H9 (cell line): ENCODE measurements around the gene KANSL1. TPM values are rescaled to one million over a fixed set of nuclear protein-coding genes. Genes with fewer than 3 reads are reported as not detected.

ENCODE experiments used
- DNase-seq: peaks from one replicate; pipeline ENCODE4 v3.0.0-alpha.2; 2017
- H2AFZ ChIP-seq: one replicate; pipeline ENCODE4 v1.6.1; 2013; ENCODE audit warnings: mild to moderate bottlenecking, low read length, control low read depth, moderate library complexity
- H2AK5ac ChIP-seq: 2 replicates; pipeline ENCODE4 v1.6.1; 2013; ENCODE audit warnings: low read length, control low read depth, mixed read lengths; ENCODE audit not compliant: insufficient read length
- H2BK120ac ChIP-seq: one replicate; pipeline ENCODE4 v1.6.1; 2013; ENCODE audit warnings: low read depth, mild to moderate bottlenecking, low read length, control low read depth, inconsistent platforms; ENCODE audit not compliant: poor library complexity, severe bottlenecking
- H2BK12ac ChIP-seq: 2 replicates; pipeline ENCODE4 v1.6.1; 2013; ENCODE audit warnings: low read length, control low read depth, mixed read lengths, low read depth; ENCODE audit not compliant: insufficient read length
- H2BK15ac ChIP-seq: 2 replicates; pipeline ENCODE4 v1.6.1; 2013; ENCODE audit warnings: low read depth, low read length, control low read depth
- H2BK20ac ChIP-seq: one replicate; pipeline ENCODE4 v1.6.1; 2013; ENCODE audit warnings: low read depth, mild to moderate bottlenecking, low read length, control low read depth, inconsistent platforms; ENCODE audit not compliant: poor library complexity, severe bottlenecking
- H2BK5ac ChIP-seq: 2 replicates; pipeline ENCODE4 v1.6.1; 2013; ENCODE audit warnings: low read length, control low read depth, mixed read lengths; ENCODE audit not compliant: insufficient read length
- H3K14ac ChIP-seq: 2 replicates; pipeline ENCODE4 v1.6.1; 2013; ENCODE audit warnings: low read length, control low read depth; ENCODE audit not compliant: insufficient read depth
- H3K18ac ChIP-seq: 2 replicates; pipeline ENCODE4 v1.6.1; 2013; ENCODE audit warnings: low read depth, mild to moderate bottlenecking, mixed read lengths, low read length, control low read depth; ENCODE audit not compliant: insufficient read length
- H3K23ac ChIP-seq: 2 replicates; pipeline ENCODE4 v1.6.1; 2013; ENCODE audit warnings: low read length, control low read depth, mixed read lengths, low read depth; ENCODE audit not compliant: insufficient read length
- H3K23me2 ChIP-seq: 2 replicates; pipeline ENCODE4 v1.6.1; 2013; ENCODE audit warnings: low read depth, mild to moderate bottlenecking, mixed read lengths, low read length, control low read depth; ENCODE audit not compliant: insufficient read length, poor library complexity, severe bottlenecking
- H3K27ac ChIP-seq: 2 replicates; pipeline ENCODE4 v1.5.1; 2013; ENCODE audit warnings: low read length, control low read depth, mixed read lengths, low read depth; ENCODE audit not compliant: insufficient read length
- H3K27me3 ChIP-seq: 2 replicates; pipeline ENCODE4 v1.6.1; 2013; ENCODE audit warnings: low read length, control low read depth, inconsistent platforms; ENCODE audit not compliant: insufficient read depth
- H3K4ac ChIP-seq: 2 replicates; pipeline ENCODE4 v1.6.1; 2013; ENCODE audit warnings: low read depth, mild to moderate bottlenecking, control low read depth, inconsistent platforms, low read length, moderate library complexity
- H3K4me1 ChIP-seq: 2 replicates; pipeline ENCODE4 v1.6.1; 2013; ENCODE audit warnings: low read length, control low read depth, inconsistent platforms; ENCODE audit not compliant: insufficient read depth
- H3K4me2 ChIP-seq: 2 replicates; pipeline ENCODE4 v1.6.1; 2013; ENCODE audit warnings: low read length, control low read depth, mixed read lengths; ENCODE audit not compliant: insufficient read length, insufficient read depth
- H3K56ac ChIP-seq: 2 replicates; pipeline ENCODE4 v1.6.1; 2013; ENCODE audit warnings: low read depth, mild to moderate bottlenecking, mixed read lengths, low read length, control low read depth; ENCODE audit not compliant: insufficient read length
- H3K79me1 ChIP-seq: 2 replicates; pipeline ENCODE4 v1.6.1; 2013; ENCODE audit warnings: low read depth, mild to moderate bottlenecking, moderate library complexity, low read length, control low read depth, inconsistent platforms; ENCODE audit not compliant: insufficient read depth, poor library complexity, severe bottlenecking
- H3K79me2 ChIP-seq: 2 replicates; pipeline ENCODE4 v1.6.1; 2013; ENCODE audit warnings: low read length, control low read depth, inconsistent platforms; ENCODE audit not compliant: insufficient read depth
- H3K9ac ChIP-seq: 2 replicates; pipeline ENCODE4 v1.6.1; 2013; ENCODE audit warnings: low read length, control low read depth, mixed read lengths; ENCODE audit not compliant: insufficient read length; ENCODE audit errors: extremely low read depth
- H3K9me3 ChIP-seq: one replicate; pipeline ENCODE4 v1.6.1; 2013; ENCODE audit warnings: low read depth, low read length, inconsistent platforms; ENCODE audit not compliant: control insufficient read depth
- H3T11ph ChIP-seq: one replicate; pipeline ENCODE4 v1.6.1; 2013; ENCODE audit warnings: mild to moderate bottlenecking, low read length, control low read depth, inconsistent platforms
- H4K20me1 ChIP-seq: one replicate; pipeline ENCODE4 v1.6.1; 2013; ENCODE audit not compliant: control insufficient read depth, insufficient read length, insufficient read depth
- H4K5ac ChIP-seq: 2 replicates; pipeline ENCODE4 v1.6.1; 2013; ENCODE audit warnings: low read depth, mild to moderate bottlenecking, mixed read lengths, low read length, control low read depth; ENCODE audit not compliant: insufficient read length
- H4K8ac ChIP-seq: replicated peaks from 2 replicates; pipeline ENCODE4 v1.6.1; 2013; ENCODE audit warnings: low read length, control low read depth, mixed read lengths, low read depth; ENCODE audit not compliant: insufficient read length
- H4K91ac ChIP-seq: 2 replicates; pipeline ENCODE4 v1.6.1; 2013; ENCODE audit warnings: low read depth, mild to moderate bottlenecking, moderate library complexity, mixed read lengths, low read length, control low read depth; ENCODE audit not compliant: insufficient read length
- H3K27ac Mint-ChIP-seq, 3 experiments: 2 replicates in 2 of 3; 3 replicates in 1 of 3; pipeline ENCODE4 v1.8.0; 2020 to 2021; ENCODE audit warnings: mixed read lengths in 3 of 3, mild to moderate bottlenecking in 1 of 3, moderate library complexity in 1 of 3
- H3K27me3 Mint-ChIP-seq: 2 replicates; pipeline ENCODE4 v1.8.0; 2021; ENCODE audit warnings: low read depth, mild to moderate bottlenecking, moderate library complexity, mixed read lengths
- H3K36me3 Mint-ChIP-seq, 3 experiments: 2 replicates in 2 of 3; 3 replicates in 1 of 3; pipeline ENCODE4 v1.8.0; 2020 to 2021; ENCODE audit warnings: low read depth in 3 of 3, mixed read lengths in 3 of 3; ENCODE audit not compliant: insufficient read depth in 1 of 3
- H3K4me1 Mint-ChIP-seq, 2 experiments: 2 replicates each; pipeline ENCODE4 v1.8.0; 2020; ENCODE audit warnings: mixed read lengths in 2 of 2
- H3K4me3 Mint-ChIP-seq, 2 experiments: 2 replicates in 1 of 2; 3 replicates in 1 of 2; pipeline ENCODE4 v1.8.0; 2020 to 2021; ENCODE audit warnings: mild to moderate bottlenecking in 2 of 2, mixed read lengths in 2 of 2, moderate library complexity in 1 of 2
- H3K9me3 Mint-ChIP-seq, 2 experiments: 2 replicates in 1 of 2; 3 replicates in 1 of 2; pipeline ENCODE4 v1.8.0; 2020; ENCODE audit warnings: mild to moderate bottlenecking in 2 of 2, mixed read lengths in 2 of 2, moderate library complexity in 1 of 2
- CTCF ChIP-seq: fragments of 200-600 bp; sonication (generic); conservative IDR thresholded peaks from 3 replicates; pipeline ENCODE4 v1.8.0; 2021; ENCODE audit warnings: antibody characterized with exemption, mild to moderate bottlenecking
- WGBS: extraction: QIAGEN DNeasy Blood & Tissue Kit; methylation state at CpG from one replicate; pipeline ENCODE4 v1.1.7; 2013; ENCODE audit warnings: missing lambda C conversion rate, low lambda C conversion rate, mixed read lengths; ENCODE audit not compliant: insufficient read length; ENCODE audit errors: extremely low coverage; 5-methylcytosine and 5-hydroxymethylcytosine counted together
- total RNA-seq: library from RNA; stranded (reverse); gene quantifications from 2 replicates; pipeline ENCODE4 v1.2.1, GENCODE V29; 2021

The KANSL1 gene
- total RNA-seq, 1 experiment from 2014 or later: 114 TPM

- Histone ChIP-seq H2AK5ac (no peak overlapping the region), H3K23ac (no peak overlapping the region), H3T11ph (no peak overlapping the region), H2BK15ac (no peak overlapping the region), H3K14ac (no peak overlapping the region), H3K9ac (no peak overlapping the region), H2BK20ac (no peak overlapping the region), H4K20me1 (no peaks in the 10 kb centered on the region), H3K4me1 (no peaks in the 10 kb centered on the region), H3K79me1 (no peaks in the 10 kb centered on the region), H2BK5ac (no peak overlapping the region), H3K56ac (no peak overlapping the region), H3K23me2 (no peaks in the 10 kb centered on the region), H3K9me3 (no peaks in the 10 kb centered on the region), H3K27ac (no peak overlapping the region), H4K5ac (no peak overlapping the region), H3K79me2 (no peaks in the 10 kb centered on the region), H2BK12ac (no peak overlapping the region), H2BK120ac (no peak overlapping the region), H3K27me3 (no peaks in the 10 kb centered on the region), H4K91ac (no peak overlapping the region), H2AFZ (no peak overlapping the region), H3K4me2 (no peak overlapping the region), H4K8ac (no peak overlapping the region), H3K4ac (no peak overlapping the region), H3K18ac (no peak overlapping the region)
- no peak for TF ChIP-seq CTCF
- Mint-ChIP-seq H3K4me3 (no peak overlapping the region), H3K36me3 (no peaks in the 10 kb centered on the region; a peak in 2 of 7 replicates), H3K27ac (no peak overlapping the region), H3K27me3 (peaks cover 2% of the 10 kb centered on the region), H3K9me3 (peaks cover 0 to 7% of the 10 kb centered on the region in 2 experiments; a peak in 2 of 5 replicates), H3K4me1 (0 out of 4 replicates have a peak, but pooled peaks cover 0 to 4% of the 10 kb centered on the region in 2 experiments)
- DNase-seq: no peak
- no CpG with 5 or more reads among the region's 9 CpGs for WGBS
These were observed 184.6 kb downstream of the KANSL1 start for GRCh38 chr17:46008591-46008990.
